K562 (cell line): ENCODE data around the gene PMPCA. TPM values are rescaled to one million over a fixed set of nuclear protein-coding genes. Genes with fewer than 3 reads are reported as not detected.

Source experiments
- BDP1 ChIP-seq: IDR thresholded peaks from 3 replicates; pipeline ENCODE4 v1.6.1; 2011; ENCODE audit not compliant: insufficient read length, insufficient read depth
- BRF2 ChIP-seq: IDR thresholded peaks from 3 replicates; pipeline ENCODE4 v1.6.1; 2011; ENCODE audit warnings: borderline replicate concordance, mild to moderate bottlenecking; ENCODE audit not compliant: insufficient read length, insufficient read depth
- CBX8 ChIP-seq: fragments of 200-600 bp; sonication (generic); IDR thresholded peaks from 2 replicates; pipeline ENCODE4 v1.6.1; 2012; ENCODE audit warnings: borderline replicate concordance, mixed run types, low read depth, mild to moderate bottlenecking, moderate library complexity, mixed read lengths, low read length, control low read depth, inconsistent platforms; ENCODE audit not compliant: poor library complexity, severe bottlenecking; ENCODE audit errors: extremely low read depth
- CHD4 ChIP-seq: fragments of 200-600 bp; sonication (generic); IDR thresholded peaks from 3 replicates; pipeline ENCODE4 v1.6.1; 2012; ENCODE audit warnings: low read depth, mild to moderate bottlenecking, mixed read lengths, low read length, inconsistent platforms; ENCODE audit not compliant: insufficient read depth, insufficient replicate concordance, poor library complexity, severe bottlenecking
- FOXJ3 ChIP-seq: sonication (generic); formaldehyde crosslinking; IDR thresholded peaks from 2 replicates; pipeline ENCODE4 v1.4.0; 2020; ENCODE audit warnings: mild to moderate bottlenecking, missing genetic modification reagents
- FOXO4 ChIP-seq: fragments of 450-650 bp; formaldehyde crosslinking; IDR thresholded peaks from 2 replicates; pipeline ENCODE4 v1.4.0; 2020; ENCODE audit warnings: mild to moderate bottlenecking, moderate library complexity
- HDAC1 ChIP-seq, 2 experiments: fragments of 450-650 bp; IDR thresholded peaks; 2 replicates each; pipeline ENCODE4 v1.6.1; 2016 to 2017; ENCODE audit warnings: inconsistent platforms in 1 of 2, mild to moderate bottlenecking in 1 of 2, moderate library complexity in 1 of 2
- HDGF ChIP-seq: fragments of 450-650 bp; IDR thresholded peaks from 2 replicates; pipeline ENCODE4 v1.6.1; 2016
- KLF6 ChIP-seq: fragments of 250-450 bp; sonication (Bioruptor Pico); IDR thresholded peaks from 2 replicates; pipeline ENCODE4 v1.4.0; 2020; ENCODE audit warnings: mild to moderate bottlenecking, moderate library complexity, borderline replicate concordance
- MAX ChIP-seq: sonication (generic); formaldehyde crosslinking; IDR thresholded peaks from 2 replicates; pipeline ENCODE4 v1.9.0; 2022; ENCODE audit warnings: mild to moderate bottlenecking, missing genetic modification reagents
- POLR3A ChIP-seq: IDR thresholded peaks from 2 replicates; pipeline ENCODE4 v1.6.1; 2011; ENCODE audit warnings: borderline replicate concordance, mild to moderate bottlenecking, moderate library complexity; ENCODE audit not compliant: insufficient read length, insufficient read depth; ENCODE audit errors: extremely low read depth
- XRCC4 ChIP-seq: IDR thresholded peaks from one replicate; pipeline ENCODE4 v1.6.1; 2011; ENCODE audit not compliant: insufficient read depth, insufficient read length; ENCODE audit errors: extremely low read depth
- ZBTB1 ChIP-seq: sonication (generic); formaldehyde crosslinking; IDR thresholded peaks from 2 replicates; pipeline ENCODE4 v1.8.1; 2023; ENCODE audit warnings: missing genetic modification reagents, low read depth, mild to moderate bottlenecking, borderline replicate concordance
- ZNF277 ChIP-seq: fragments of 250-450 bp; sonication (Bioruptor Pico); IDR thresholded peaks from 2 replicates; pipeline ENCODE4 v1.8.0; 2022; ENCODE audit warnings: inconsistent platforms, mild to moderate bottlenecking, moderate library complexity, borderline replicate concordance
- ZNF592 ChIP-seq: fragments of 450-650 bp; IDR thresholded peaks from 2 replicates; pipeline ENCODE4 v1.6.1; 2017; ENCODE audit warnings: antibody characterized with exemption, mild to moderate bottlenecking
- ZNF79 ChIP-seq: fragments of 250-450 bp; sonication (Bioruptor Pico); IDR thresholded peaks from 2 replicates; pipeline ENCODE4 v1.4.0; 2020; ENCODE audit warnings: low read depth, mild to moderate bottlenecking, moderate library complexity
- ZSCAN32 ChIP-seq: fragments of 450-650 bp; formaldehyde crosslinking; IDR thresholded peaks from 2 replicates; pipeline ENCODE4 v1.4.0; 2020; ENCODE audit warnings: mild to moderate bottlenecking, moderate library complexity
- polyA plus RNA-seq, 8 experiments: library from polyadenylated mRNA; depleted of rRNA in 4 of 8; stranded (reverse) in 5 of 8; unstranded in 3 of 8; fragments of >200 nt; fragmentation: Nextera tagmentation in 2 of 8; fragmentation: Illumina TruSeq in 1 of 8; extraction: Ambion mirVana in 2 of 8; extraction: Trizol in 1 of 8; gene quantifications; 2 replicates each; pipeline versions ENCODE4 v1.2.1 to v1.2.3, GENCODE V29; 2011 to 2014; ENCODE audit warnings: inconsistent platforms in 1 of 8, missing spikeins in 1 of 8
- total RNA-seq, 7 experiments: library from RNA; depleted of rRNA in 6 of 7; stranded (reverse); fragments of >200 nt in 6 of 7; fragmentation: Illumina TruSeq in 2 of 7; extraction: Trizol in 2 of 7; gene quantifications; 2 replicates each; pipeline versions ENCODE4 v1.2.1 to v1.2.3, GENCODE V29; 2011 to 2021; ENCODE audit warnings: low replicate concordance in 1 of 7

PMPCA gene
- total and polyA plus RNA-seq, 9 of the 15 experiments (the other 6 are each of a cell fraction or from before 2014, with no cell fraction given), result 23.9 to 143 (median 86.6) TPM

- TF ChIP-seq ZNF592, result no peak
- TF ChIP-seq ZNF79, result no peak
- TF ChIP-seq POLR3A, result no peak
- TF ChIP-seq HDGF, result no peak
- no peak for TF ChIP-seq BRF2
- TF ChIP-seq FOXO4 (CRISPR knock-in tag), result no peak
- no peak for TF ChIP-seq CHD4
- TF ChIP-seq XRCC4, result no peak
- TF ChIP-seq ZNF277 (CRISPR knock-in tag), result no peak
- TF ChIP-seq FOXJ3 (CRISPR knock-in tag), result no peak
- no peak for TF ChIP-seq CBX8
- no peak for TF ChIP-seq ZSCAN32 (CRISPR knock-in tag)
- no peak for TF ChIP-seq HDAC1 (IDR thresholded peaks at IDR 0.05)
- no peak for TF ChIP-seq ZBTB1 (CRISPR knock-in tag)
- TF ChIP-seq KLF6 (CRISPR knock-in tag), result no peak
- TF ChIP-seq BDP1, result no peak
- no peak for TF ChIP-seq MAX
These were observed 29.3 kb downstream of the PMPCA start, which contains the start of gene INPP5E (continued) for GRCh38 chr9:136439481-136440408.
